D721Med (cell line): ENCODE measurements around the gene SULT1B1.
A peak's percentile ranks its signal among the peaks of the same experiment; 100 is the strongest.

Experiments
- DNase-seq: peaks from one replicate; pipeline ENCODE4 v3.0.0; 2011; ENCODE audit warnings: low spot score; ENCODE audit not compliant: insufficient read length
- FAIRE-seq: peaks from 2 replicates; lab custom pipeline; 2011; peaks lifted over from hg19 to GRCh38; lab: Jason Lieb, UNC
- TF ChIP-seq, protein P1 (sequence below): IDR thresholded peaks from 2 replicates; pipeline ENCODE4 v1.5.1; 2012; ENCODE audit warnings: mild to moderate bottlenecking, control low read depth; ENCODE audit not compliant: insufficient read depth; ENCODE audit errors: missing control alignments

SULT1B1 gene

DNA sequence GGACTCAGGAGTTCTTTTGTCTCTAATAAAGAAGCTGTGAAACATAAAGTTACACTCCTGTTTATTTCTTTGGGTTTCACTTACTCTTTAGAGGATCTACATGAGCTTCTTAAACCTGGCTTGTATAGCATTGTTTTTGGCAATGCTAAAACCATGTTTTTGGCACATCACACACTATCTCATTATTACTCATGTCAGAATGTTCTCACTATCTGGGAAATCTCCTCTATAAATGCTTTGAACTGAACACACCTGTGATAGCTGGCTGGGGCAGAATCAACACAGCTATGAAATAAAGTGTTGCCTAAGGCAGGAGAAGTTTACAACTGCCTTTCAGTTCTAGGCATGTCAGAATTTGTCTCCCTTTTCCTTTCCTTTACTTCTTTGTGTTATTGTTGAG lies 52.6 kb downstream of the SULT1B1 start:
- no peak for FAIRE-seq
- TF ChIP-seq, protein P1, sequence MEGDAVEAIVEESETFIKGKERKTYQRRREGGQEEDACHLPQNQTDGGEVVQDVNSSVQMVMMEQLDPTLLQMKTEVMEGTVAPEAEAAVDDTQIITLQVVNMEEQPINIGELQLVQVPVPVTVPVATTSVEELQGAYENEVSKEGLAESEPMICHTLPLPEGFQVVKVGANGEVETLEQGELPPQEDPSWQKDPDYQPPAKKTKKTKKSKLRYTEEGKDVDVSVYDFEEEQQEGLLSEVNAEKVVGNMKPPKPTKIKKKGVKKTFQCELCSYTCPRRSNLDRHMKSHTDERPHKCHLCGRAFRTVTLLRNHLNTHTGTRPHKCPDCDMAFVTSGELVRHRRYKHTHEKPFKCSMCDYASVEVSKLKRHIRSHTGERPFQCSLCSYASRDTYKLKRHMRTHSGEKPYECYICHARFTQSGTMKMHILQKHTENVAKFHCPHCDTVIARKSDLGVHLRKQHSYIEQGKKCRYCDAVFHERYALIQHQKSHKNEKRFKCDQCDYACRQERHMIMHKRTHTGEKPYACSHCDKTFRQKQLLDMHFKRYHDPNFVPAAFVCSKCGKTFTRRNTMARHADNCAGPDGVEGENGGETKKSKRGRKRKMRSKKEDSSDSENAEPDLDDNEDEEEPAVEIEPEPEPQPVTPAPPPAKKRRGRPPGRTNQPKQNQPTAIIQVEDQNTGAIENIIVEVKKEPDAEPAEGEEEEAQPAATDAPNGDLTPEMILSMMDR: no peak
- no peak for DNase-seq

DNA sequence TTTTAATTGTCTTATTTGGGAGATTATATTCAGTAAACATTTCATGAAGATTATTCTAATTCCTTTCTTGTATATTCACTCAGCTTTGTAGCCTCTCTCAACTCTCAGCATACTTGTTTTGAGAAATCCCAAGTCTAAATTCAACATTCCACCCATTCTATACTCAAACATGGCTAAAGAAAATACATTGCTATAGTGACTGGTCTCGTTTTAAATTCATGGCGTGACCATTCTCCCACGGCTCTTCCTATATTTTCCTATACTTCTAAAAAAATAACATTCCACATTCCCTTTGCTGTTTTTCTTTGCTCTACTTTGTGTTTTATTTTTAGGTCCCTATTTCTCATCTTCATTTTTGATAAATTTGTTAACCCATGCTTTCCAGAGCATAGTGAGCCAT lies 58.2 kb downstream of the SULT1B1 start:
- DNase-seq (no peak), FAIRE-seq (no peak)
- TF ChIP-seq, protein P1: no peak

DNA sequence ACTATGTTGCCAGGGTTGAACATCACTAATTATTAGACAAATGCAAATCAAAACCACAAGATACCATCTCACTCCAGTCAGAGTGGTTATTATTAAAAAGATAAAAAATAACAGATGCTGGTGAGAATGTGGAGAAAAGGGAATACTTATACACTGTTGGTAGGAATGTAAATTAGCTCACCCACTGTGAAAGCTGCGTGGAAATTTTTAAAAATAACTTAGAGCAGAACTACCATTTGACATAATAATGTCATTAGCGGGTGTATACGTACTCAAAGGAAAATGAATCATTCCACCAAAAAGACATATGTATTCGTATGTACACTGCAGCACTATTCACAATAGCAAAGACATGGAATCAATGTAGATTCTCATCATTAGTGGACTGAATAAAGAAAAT lies 58.7 kb downstream of the SULT1B1 start:
- TF ChIP-seq, protein P1: no peak

DNA sequence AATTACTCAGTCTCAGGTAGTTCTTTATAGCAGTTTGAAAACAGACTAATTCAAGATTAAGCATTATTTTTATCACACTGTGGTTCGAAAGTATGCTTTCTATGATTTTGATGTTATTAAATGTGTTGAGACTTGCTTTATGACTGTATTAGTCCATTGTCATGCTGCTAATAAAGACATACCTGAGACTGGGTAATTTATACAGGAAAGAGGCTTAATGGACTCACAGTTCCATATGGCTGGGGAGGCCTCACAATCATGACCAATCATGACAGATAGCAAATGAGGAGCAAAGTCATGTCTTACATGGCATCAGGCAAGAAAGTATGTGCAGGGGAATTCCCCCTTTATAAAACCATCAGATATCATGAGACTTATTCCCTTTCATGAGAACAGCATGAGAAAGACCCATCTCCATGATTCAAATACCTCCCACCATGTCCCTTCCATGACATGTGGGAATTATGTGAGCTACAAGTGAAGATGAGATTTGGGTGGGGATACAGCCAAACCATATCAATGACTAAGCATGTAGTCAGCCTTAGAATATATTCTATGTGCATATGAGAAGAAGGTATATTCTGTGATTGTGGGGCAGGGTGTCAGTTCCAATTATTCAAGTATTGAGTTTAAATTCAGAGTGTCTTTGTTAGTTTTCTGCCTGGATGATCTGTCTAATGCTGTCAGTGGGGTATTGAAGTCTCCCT lies 62.7 kb downstream of the SULT1B1 start:
- DNase-seq: no peak
- TF ChIP-seq, protein P1: no peak
- FAIRE-seq: no peak

More for the DNA sequence above, 58.7 kb downstream of the SULT1B1 start:
- DNase-seq (no peak), FAIRE-seq (no peak)

DNA sequence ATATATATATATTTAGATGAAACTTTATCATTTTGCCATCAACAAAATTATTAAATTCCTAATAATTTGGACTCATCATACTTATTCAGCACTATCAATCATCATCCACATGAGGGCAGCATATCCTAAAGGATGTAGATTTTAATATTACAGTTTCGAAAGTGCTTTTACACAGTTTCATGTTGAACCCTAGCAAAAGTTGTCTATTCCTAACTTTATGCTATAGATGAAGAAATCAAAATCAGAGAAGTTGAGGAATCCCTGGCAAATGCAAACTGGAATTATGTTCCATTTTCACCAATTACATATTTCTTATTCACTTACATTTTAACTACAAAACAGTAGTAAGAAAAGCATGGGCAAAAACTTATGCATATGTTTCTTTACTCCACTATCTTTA lies 70.8 kb downstream of the SULT1B1 start:
- TF ChIP-seq, protein P1: peak; percentile 85
- no peak for DNase-seq
- FAIRE-seq: peak; percentile 81

DNA sequence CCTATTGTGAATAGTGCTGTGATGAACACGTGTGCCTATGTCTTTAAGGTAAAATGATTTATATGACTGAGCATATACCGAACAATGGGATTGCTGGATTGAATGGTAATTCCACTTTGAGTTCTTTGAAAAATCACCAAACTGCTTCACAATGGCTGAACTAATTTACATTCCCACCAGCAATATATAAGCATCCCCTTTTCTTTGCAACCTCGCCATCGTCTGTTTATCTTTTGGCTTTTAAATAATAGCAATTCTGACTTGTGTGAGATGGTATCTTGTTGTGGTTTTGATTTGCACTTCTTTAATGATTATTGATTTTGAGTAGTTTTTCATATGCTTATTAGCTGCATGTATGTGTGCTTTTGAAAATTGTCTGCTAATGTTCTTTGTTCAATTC lies 75.6 kb downstream of the SULT1B1 start:
- TF ChIP-seq, protein P1: no peak
- DNase-seq (no peak), FAIRE-seq (peak; percentile 48)
